HG02870 (cell line): ENCODE results near the gene PRM3.

Source experiments
- ATAC-seq: cut with Tn5 transposase; IDR thresholded peaks from one replicate; pipeline ENCODE4 v1.9.1; 2021; ENCODE audit warnings: mild to moderate bottlenecking, moderate library complexity; ENCODE audit not compliant: unreplicated experiment

Gene PRM3

DNA sequence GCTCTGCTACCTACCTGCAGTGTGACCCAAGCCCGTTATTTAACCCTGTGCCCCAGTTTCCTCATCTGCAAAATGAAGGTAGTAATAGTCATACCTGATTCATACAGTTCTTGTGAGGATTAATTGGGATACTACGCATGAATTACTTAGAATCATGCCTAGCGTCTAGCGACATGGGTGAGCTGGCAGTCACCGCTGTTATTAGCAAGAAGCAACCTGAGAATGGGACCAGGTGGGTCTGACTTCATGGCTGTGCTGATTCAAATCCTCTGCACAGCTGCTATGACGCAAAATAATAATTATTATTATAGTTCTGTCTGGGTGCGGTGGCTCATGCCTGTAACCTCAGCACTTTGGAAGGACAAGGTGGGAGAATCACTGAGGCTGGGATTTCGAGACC, 25.3 kb downstream of the PRM3 start:
- no peak for ATAC-seq

DNA sequence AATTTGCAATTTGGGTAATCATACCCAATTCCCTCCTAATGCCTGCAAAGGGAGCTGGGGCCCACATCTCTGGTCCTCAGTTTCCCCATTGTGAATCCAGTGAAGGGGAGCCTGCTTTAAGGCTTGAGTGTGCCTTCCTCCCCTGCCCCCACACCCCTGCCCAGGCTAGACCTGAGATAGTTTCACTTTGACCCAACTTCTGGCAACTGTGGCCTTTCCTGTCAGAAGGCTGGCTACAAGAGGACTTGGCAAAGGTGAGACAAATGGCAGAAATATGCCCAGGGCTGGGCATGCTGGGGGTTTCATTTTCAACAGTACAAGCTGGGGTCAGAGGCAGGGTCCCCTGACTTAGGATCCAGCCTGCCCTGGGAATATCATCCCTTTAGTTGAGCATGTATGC, 27.4 kb downstream of the PRM3 start:
- ATAC-seq, result no peak

DNA sequence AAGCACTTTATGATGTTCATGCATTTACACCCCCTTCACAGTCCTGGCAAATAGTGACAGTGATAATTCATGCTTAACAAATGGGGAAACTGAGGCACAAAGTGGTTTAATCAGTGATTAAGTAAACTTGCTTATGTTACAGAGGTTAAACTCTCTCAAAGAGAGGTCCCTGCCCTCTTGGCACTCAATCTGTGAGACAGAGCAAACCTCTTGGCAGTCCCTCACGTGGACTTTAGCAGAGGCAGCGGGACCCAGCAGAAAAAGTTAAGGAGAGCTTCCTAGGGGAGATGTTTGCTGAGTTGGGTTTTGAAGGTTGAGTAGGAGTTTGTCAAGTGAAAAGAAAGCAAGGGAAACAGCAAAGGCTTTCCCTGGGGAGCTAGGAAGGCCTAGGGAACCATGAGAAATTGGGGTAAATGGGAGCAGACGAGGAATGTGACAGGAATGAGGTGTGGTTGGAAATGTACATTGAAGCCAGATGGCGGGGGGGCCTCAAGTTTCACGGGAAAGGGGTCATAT, 28.1 kb downstream of the PRM3 start:
- no peak for ATAC-seq

DNA sequence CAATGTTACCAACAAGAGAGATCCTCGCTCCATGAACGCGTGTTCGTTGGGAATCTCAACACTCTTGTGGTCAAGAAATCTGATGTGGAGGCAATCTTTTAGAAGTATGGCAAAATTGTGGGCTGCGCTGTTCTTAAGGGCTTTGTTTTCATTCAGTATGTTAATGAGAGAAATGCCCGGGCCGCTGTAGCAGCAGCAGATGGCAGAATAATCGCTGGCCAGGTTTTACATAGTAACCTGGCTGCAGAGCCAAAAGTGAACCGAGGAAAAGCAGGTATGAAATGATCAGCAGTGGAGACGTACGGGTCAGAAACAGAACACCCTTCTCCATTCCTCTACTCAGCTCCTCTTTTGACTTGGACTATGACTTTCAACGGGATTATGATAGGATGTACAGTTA, 30.8 kb downstream of the PRM3 start:
- no peak for ATAC-seq

DNA sequence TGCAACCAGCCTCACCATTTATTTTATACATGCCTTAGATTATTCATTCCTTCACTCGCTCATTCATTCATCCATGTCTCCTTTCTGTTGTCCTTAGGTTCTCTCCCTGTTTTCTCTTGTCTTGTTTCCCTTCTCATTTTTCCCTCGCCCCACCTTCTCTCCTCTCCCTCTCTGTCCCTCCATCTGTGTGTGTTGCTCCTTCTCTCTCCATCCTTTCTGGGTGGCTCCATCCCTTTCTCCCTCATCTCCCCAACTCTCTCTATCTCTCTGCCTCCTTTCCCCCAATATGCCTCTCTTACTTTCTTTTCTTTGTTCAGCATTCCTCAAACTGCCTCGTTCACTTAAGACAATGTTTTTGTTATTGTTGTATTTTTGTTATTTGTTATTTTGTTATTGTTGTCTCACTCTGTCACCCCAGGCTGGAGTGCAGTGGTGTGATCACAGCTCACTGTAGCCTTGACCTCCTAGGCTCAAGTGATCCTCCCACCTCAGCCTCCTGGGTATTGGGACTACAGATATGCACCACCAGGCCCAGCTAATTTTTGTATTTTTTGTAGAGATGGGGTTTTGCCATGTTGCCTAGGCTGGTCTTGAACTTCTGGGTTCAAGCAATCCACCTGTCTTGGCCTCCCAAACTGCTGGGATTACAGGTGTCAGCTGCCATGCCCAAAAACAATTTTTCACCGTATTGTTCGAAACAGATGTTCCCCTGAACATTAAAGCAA, 31.8 kb downstream of the PRM3 start:
- no peak for ATAC-seq

DNA sequence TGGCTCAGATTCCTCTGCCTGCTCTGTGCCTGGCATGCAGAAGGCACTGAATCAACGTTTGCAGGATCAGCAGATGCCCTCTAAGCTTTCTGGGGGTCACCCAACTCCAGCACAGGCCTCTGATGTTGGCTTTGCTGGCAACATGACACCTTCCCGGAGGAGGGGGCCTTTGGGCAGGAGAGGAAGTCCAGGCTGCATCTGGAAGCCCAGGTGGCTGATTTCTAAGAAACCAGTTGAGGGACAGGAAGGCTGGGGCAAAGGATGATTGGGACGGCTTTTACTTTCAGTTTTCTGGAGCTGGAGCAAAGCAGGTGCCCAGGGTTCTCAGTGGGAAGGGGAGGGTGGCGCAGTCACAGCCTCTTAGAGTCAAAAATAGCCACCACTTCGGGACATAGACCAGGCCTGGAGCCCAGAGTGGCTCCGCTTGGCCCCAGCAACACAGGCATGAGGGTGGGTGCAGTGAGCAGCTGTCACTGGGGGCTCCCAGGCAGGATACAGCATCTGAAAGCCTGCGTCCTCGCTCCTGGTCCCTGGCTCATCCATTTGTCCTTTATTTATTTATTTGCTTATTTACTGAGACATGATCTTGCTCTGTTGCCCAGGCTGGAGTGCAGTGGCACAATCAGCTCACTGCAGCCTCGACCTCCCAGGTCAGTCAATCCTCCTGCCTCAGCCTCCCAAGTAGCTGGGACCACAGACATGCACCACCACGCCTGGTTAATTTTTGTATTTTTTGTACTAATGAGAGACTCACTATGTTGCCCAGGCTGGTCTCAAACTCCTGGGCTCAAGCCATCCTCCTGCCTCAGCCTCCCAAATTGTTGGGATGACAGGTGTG, 32.6 kb downstream of the PRM3 start:
- ATAC-seq, result no peak

GRCh38 chr16:11239644-11240632, 33.5 kb downstream of the PRM3 start:
- no peak for ATAC-seq

DNA sequence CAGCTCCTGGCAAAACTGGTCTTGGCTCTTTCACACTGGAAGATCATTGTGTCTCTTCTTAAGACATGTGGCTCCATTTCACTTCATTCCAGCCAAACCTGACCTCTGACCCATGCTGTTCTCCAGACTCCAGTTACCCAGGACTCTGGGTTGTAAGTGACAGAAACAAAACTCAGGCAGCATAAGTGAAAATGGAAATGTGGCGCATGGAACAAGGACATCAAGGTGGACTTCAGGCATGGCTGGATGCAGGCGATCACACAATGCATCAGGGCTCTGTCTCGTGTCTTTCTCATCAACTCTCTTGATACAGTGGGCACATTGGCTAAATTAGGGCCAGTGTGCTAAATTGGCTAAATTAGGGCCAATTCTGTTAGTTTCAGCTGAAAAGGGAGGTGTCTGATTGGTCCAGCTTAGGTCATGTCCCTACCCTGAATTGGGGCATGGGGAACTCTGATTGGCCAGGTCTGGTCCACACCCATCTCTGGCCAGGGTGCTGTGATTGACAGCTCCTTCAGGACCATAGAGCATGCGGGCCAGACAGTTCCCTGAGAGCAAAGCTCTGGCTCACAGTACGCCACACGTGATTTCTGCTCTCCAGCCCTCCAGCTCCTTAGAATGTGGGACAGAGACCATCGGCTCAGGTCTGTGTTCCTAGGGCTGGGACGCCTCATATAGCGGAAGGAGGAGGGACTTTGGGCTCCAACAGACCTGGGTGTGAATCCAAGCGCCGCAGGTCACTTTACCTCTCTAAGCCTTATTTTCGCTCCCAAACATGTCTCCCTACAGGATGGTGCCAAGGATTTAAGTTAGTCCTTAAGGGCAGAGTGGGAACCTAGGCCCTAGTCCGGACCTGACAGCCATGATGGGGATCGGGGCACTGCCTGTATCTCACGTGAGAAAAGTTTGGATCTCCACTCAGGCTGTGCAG, 34.9 kb downstream of the PRM3 start:
- no peak for ATAC-seq

GRCh38 chr16:11236461-11237254, 36.8 kb downstream of the PRM3 start:
- ATAC-seq, result no peak

GRCh38 chr16:11235703-11235991, 37.8 kb downstream of the PRM3 start:
- ATAC-seq, result no peak

GRCh38 chr16:11234884-11235702, 38.3 kb downstream of the PRM3 start:
- ATAC-seq, result no peak

- no peak for ATAC-seq
Observed at GRCh38 chr16:11233727-11234376, 39.6 kb downstream of the PRM3 start.

DNA sequence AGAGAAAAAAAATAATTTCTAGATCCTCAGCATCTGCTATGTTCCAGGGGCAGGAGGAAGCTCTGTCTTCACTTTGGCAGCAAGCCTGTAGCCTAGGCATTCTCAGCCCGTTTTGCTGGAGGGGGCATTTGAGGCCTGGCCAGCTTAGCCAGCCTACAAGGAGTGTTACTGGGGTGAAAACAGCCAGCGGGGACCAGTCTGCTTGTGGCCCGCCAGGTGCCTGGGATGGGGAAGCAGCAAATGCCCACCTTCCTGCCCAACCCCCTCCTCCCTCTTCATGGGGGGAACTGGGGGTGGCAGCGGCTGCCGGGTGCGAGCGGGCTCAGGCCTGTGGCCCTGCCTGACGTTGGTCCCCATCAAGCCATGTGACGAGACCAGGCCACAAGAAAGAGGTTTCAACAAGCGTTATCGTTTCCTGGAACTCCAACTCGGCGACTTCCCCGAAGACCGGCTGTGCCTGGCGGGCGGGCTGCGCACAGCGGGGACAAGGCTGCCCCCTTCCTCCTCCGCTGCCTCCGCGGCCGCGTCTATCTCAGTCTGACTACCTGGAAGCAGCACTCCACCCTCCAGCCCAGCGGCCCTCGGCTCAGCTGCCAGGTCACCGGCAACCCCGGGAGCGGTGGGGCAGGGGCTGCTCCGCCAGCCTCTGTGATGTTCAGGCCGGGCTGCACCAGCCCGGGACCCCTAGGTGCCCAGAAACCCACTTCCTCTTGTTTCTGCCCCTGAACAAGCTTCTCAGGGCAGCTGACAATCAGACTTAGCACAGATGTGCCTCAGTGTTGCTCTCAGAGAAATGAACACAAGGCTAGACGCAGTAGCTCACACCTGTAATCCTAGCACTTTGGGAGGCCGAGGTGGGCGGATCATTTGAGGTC, 40.3 kb downstream of the PRM3 start:
- ATAC-seq, result peak; percentile 61

DNA sequence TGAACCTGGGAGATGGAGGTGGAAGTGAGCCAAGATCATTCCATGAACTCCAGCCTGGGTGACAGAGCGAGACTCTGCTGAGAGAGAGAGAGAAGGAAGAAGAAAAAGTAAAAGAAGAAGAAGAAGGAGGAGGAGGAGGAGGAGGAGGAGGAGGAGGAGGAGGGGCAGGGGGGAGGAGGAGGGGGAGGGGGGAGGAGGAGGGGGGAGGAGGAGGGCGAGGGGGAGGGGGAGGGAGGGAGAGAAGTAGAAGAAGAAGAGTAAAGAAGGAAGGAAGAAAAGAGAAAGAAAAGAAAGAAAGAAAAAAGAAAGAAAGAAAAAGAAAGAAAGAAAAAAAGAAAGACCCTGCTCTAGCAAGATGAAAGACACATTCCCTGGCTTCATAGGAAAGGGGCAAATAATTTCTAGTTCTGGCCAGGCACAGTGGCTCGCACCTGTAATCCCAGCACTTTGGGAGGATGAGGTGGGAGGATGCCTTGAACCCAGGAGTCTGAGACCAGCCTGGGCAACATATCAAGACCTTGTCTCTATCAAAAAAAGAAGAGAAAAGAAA, 41.1 kb downstream of the PRM3 start:
- no peak for ATAC-seq

GRCh38 chr16:11231367-11231970, 42.0 kb downstream of the PRM3 start:
- ATAC-seq, result no peak

- ATAC-seq, result no peak
Observed at GRCh38 chr16:11229906-11230305, 43.5 kb downstream of the PRM3 start.
